Panc1 (cell line): ENCODE data around the gene GPA33.

Experiments used
- POLR2AphosphoS5 ChIP-seq: IDR thresholded peaks from 2 replicates; pipeline ENCODE4 v1.6.1; 2012; ENCODE audit warnings: mild to moderate bottlenecking, low read depth, low read length, moderate library complexity
- SIN3A ChIP-seq: IDR thresholded peaks from 2 replicates; pipeline ENCODE4 v1.6.1; 2012; ENCODE audit warnings: low read depth, mild to moderate bottlenecking, low read length, moderate library complexity, borderline replicate concordance; ENCODE audit not compliant: insufficient read depth
- TF ChIP-seq, protein P1 (sequence below): fragments of 450-650 bp; IDR thresholded peaks from 2 replicates; pipeline ENCODE4 v1.5.1; 2017; ENCODE audit warnings: mild to moderate bottlenecking
- TF ChIP-seq, protein P2 (sequence below), 2 experiments: IDR thresholded peaks; 2 replicates each; pipeline ENCODE4 v1.6.1; 2011 to 2012; ENCODE audit warnings: low read depth in 2 of 2, control low read depth in 1 of 2, low read length in 1 of 2, mild to moderate bottlenecking in 1 of 2, moderate library complexity in 1 of 2; ENCODE audit not compliant: insufficient read depth in 1 of 2

DNA sequence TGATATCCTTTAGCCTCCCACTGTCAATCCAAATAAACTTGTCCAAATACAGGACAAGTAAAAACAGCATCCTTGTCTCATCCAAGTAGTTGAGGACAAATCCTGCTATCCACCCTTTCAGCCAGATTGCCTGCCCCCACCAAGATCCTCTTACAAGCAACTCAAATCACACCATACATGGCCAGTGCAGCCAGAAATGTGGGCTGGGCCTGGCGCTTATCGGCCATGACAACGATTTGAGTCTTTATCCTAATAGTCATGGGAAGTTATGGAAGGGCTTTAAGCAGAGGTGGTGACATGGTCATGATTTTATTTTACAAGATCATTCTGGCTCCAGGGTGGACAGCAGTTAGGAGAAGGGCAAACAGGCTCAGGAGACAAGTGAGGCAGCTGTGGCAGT, 6.3 kb downstream of the GPA33 start:
- TF ChIP-seq, protein P1, sequence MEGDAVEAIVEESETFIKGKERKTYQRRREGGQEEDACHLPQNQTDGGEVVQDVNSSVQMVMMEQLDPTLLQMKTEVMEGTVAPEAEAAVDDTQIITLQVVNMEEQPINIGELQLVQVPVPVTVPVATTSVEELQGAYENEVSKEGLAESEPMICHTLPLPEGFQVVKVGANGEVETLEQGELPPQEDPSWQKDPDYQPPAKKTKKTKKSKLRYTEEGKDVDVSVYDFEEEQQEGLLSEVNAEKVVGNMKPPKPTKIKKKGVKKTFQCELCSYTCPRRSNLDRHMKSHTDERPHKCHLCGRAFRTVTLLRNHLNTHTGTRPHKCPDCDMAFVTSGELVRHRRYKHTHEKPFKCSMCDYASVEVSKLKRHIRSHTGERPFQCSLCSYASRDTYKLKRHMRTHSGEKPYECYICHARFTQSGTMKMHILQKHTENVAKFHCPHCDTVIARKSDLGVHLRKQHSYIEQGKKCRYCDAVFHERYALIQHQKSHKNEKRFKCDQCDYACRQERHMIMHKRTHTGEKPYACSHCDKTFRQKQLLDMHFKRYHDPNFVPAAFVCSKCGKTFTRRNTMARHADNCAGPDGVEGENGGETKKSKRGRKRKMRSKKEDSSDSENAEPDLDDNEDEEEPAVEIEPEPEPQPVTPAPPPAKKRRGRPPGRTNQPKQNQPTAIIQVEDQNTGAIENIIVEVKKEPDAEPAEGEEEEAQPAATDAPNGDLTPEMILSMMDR: no peak
- TF ChIP-seq, protein P2, sequence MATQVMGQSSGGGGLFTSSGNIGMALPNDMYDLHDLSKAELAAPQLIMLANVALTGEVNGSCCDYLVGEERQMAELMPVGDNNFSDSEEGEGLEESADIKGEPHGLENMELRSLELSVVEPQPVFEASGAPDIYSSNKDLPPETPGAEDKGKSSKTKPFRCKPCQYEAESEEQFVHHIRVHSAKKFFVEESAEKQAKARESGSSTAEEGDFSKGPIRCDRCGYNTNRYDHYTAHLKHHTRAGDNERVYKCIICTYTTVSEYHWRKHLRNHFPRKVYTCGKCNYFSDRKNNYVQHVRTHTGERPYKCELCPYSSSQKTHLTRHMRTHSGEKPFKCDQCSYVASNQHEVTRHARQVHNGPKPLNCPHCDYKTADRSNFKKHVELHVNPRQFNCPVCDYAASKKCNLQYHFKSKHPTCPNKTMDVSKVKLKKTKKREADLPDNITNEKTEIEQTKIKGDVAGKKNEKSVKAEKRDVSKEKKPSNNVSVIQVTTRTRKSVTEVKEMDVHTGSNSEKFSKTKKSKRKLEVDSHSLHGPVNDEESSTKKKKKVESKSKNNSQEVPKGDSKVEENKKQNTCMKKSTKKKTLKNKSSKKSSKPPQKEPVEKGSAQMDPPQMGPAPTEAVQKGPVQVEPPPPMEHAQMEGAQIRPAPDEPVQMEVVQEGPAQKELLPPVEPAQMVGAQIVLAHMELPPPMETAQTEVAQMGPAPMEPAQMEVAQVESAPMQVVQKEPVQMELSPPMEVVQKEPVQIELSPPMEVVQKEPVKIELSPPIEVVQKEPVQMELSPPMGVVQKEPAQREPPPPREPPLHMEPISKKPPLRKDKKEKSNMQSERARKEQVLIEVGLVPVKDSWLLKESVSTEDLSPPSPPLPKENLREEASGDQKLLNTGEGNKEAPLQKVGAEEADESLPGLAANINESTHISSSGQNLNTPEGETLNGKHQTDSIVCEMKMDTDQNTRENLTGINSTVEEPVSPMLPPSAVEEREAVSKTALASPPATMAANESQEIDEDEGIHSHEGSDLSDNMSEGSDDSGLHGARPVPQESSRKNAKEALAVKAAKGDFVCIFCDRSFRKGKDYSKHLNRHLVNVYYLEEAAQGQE (IDR thresholded peaks at IDR 0.05; ENCODE audit: insufficient read depth in 1 of 2, low read depth in 2 of 2, low read length in 1 of 2): no peak
- no peak for TF ChIP-seq POLR2AphosphoS5
- no peak for TF ChIP-seq SIN3A
